ENCODE measurements around the gene NIM1K.
"Not testable (repeated sequence)": the region's sequence is repeated elsewhere in the genome, so short reads cannot be mapped to it uniquely, and the experiment has no call there.

The NIM1K gene

DNA sequence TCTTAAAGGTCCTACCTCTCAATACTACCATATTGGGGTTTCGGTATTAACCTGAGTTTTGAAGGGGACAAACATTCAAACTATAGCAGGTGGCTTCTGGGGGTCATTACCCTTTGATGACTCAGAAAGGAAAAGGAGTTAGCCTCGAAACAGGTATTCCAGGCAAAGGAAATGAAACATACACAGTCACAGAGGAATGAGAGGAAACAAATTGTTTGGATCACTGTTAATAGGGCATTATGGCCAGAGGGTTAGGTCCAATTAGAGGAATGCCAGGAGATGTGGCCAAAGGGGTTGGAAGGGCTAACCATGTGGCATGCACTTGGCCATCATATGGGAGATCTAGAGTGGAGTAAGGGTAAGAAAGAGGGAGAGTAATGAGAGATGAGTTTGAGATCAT is 23.9 kb upstream of the NIM1K start:
- TF ChIP-seq, protein P1, sequence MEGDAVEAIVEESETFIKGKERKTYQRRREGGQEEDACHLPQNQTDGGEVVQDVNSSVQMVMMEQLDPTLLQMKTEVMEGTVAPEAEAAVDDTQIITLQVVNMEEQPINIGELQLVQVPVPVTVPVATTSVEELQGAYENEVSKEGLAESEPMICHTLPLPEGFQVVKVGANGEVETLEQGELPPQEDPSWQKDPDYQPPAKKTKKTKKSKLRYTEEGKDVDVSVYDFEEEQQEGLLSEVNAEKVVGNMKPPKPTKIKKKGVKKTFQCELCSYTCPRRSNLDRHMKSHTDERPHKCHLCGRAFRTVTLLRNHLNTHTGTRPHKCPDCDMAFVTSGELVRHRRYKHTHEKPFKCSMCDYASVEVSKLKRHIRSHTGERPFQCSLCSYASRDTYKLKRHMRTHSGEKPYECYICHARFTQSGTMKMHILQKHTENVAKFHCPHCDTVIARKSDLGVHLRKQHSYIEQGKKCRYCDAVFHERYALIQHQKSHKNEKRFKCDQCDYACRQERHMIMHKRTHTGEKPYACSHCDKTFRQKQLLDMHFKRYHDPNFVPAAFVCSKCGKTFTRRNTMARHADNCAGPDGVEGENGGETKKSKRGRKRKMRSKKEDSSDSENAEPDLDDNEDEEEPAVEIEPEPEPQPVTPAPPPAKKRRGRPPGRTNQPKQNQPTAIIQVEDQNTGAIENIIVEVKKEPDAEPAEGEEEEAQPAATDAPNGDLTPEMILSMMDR (IDR thresholded peaks at IDR 0.05; ENCODE audit: low read depth, low read length), result no peak
- H3K4me3 ChIP-seq (ENCODE audit: low read depth, low read length), result no peak overlapping the region

DNA sequence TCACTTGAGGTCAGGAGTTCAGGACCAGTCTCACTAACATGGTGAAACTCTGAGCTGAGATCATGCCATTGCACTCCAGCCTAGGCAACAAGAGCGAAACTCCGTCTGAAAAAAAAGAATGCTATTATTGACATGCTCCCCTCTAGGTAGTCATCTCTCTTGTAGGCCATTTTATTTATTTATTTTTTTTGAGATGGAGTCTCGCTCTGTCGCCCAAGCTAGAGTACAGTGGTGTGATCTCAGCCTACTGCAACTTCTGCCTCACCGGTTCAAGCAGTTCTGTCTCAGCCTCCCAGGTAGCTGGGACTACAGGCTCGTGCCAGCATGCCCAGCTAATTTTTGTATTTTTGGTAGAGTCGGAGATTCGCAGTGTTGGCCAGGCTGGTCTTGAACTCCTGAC is 20.6 kb upstream of the NIM1K start:
- H3K4me3 ChIP-seq (ENCODE audit: low read depth, low read length), result no peak overlapping the region
- TF ChIP-seq, protein P1 (IDR thresholded peaks at IDR 0.05; ENCODE audit: low read depth, low read length), result no peak

DNA sequence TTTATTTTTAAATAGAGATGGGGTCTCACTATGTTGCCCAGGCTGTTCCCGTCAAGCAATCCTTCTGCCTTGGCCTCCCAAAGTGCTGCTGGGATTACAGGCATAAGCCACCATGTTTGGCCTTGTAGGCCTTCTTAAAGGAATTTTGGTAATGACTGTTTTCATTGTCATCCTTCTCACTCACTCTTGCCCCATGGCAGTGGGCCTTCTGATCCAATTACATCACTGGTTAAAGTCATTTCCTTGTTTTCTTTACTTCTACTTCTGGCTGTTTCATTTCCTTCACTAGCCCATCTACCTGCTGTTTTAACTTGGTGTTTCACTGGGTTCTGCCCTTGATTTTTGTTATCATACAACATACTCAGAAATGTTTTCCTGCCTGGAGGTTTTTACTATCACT is 20.1 kb upstream of the NIM1K start:
- H3K4me3 ChIP-seq (ENCODE audit: low read depth, low read length), result no peak overlapping the region
- TF ChIP-seq, protein P1 (IDR thresholded peaks at IDR 0.05; ENCODE audit: low read depth, low read length), result no peak

DNA sequence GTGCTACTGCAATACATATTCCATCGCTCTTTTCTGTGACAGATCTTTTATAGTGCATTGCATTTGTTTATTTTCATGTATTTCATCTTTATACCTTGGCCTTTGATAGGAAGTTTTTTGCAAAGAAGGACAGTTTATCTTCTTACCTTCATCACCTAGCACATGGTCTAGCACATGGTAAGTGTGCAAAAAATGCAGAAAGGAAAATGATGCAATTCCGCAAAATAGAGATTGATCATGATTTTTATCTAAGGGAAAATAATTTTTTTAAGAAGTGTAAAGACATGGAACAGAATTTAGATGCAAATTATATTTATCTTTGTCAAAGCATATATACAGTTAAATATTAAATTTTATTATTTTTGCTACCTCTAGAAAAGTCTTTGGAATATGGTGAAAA is 19.2 kb upstream of the NIM1K start:
- H3K4me3 ChIP-seq (ENCODE audit: low read depth, low read length), result no peak overlapping the region

DNA sequence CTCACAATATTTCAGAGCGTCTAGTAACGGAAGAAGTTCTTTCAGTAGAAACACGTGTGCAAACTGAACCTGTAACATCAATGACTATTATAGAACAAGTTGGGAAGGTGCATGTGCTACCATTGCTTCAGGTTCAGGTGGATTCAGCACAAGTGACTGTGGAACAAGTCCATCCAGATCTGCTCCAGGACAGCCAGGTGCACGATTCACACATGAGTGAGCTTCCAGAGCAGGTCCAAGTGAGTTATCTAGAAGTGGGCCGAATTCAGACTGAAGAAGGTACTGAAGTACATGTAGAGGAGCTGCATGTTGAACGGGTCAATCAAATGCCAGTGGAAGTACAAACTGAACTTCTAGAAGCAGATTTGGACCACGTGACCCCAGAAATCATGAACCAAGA is 17.4 kb upstream of the NIM1K start:
- TF ChIP-seq, protein P1 (IDR thresholded peaks at IDR 0.05; ENCODE audit: low read depth, low read length), result no peak
- H3K4me3 ChIP-seq (ENCODE audit: low read depth, low read length), result no peak overlapping the region

More for the DNA sequence above, 19.2 kb upstream of the NIM1K start:
- TF ChIP-seq, protein P1 (IDR thresholded peaks at IDR 0.05; ENCODE audit: low read depth, low read length), result no peak

DNA sequence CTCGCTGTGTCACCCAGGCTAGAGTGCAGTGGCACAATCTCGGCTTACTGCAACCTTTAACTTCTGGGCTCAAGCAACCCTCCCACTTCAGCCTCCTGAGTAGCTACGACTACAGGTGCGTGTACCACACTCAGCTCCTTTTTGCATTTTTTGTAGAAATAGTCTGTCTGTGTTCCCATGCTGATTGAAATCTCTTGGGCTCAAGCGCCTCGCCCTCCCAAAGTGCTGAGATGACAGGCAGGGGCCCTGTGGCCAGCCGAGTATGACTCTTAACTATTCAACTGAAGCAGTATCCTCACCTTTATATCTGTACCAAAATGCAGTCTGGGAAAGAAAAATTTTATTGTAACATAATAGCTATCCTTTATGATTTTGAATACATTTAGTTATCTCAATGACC is 12.2 kb upstream of the NIM1K start:
- H3K4me3 ChIP-seq (ENCODE audit: low read depth, low read length), result no peak overlapping the region
- TF ChIP-seq, protein P1 (IDR thresholded peaks at IDR 0.05; ENCODE audit: low read depth, low read length), result no peak

DNA sequence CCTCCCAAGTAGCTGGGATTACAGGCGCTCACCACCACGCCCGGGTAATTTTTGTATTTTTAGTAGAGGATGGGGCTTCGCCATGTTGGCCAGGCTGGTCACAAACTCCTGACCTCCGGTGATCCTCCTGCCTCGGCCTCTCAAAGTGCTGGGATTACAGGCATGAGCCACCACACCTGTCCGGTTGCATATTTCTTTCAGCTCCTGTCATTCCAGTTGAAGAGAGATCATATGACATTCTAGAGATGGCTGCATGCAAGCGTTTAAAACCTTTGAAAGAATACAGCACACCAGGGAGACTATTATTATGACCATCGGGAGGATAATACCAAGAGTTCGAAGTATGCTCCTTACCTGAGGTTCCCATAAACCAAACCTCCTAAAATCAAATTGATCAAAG is 9.6 kb upstream of the NIM1K start:
- TF ChIP-seq, protein P1 (IDR thresholded peaks at IDR 0.05; ENCODE audit: low read depth, low read length), result no peak
- no peak overlapping the region for H3K4me3 ChIP-seq (ENCODE audit: low read depth, low read length)

DNA sequence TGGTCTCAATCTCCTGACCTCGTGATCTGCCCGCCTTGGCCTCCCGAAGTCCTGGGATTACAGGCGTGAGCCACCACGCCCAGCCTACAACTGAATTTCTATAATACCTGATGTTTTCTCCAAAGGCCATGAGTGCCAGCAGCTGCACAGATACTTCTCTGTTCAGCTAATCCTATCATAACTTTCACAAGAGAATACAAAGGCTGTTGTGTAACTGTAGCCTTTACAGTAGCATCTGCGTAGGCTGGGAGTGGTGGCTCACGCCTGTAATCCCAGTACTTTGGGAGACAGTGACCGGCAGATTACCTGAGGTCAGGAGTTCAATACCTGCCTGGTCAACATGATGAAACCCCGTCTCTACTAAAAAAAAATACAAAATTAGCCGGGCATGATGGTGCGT is 8.9 kb upstream of the NIM1K start:
- H3K4me3 ChIP-seq (ENCODE audit: low read depth, low read length), result not testable (repeated sequence)

All from WI38 (cell line).